ENCODE results near the gene MKNK2. TPM values are rescaled to one million over a fixed set of nuclear protein-coding genes. Genes with fewer than 3 reads are reported as not detected.
A peak's percentile ranks its signal among the peaks of the same experiment; 100 is the strongest.
"Not testable (repeated sequence)": the region's sequence is repeated elsewhere in the genome, so short reads cannot be mapped to it uniquely, and the experiment has no call there.

Gene MKNK2
- total RNA-seq, 1 donor from 2014 or later, result 169 TPM

DNA sequence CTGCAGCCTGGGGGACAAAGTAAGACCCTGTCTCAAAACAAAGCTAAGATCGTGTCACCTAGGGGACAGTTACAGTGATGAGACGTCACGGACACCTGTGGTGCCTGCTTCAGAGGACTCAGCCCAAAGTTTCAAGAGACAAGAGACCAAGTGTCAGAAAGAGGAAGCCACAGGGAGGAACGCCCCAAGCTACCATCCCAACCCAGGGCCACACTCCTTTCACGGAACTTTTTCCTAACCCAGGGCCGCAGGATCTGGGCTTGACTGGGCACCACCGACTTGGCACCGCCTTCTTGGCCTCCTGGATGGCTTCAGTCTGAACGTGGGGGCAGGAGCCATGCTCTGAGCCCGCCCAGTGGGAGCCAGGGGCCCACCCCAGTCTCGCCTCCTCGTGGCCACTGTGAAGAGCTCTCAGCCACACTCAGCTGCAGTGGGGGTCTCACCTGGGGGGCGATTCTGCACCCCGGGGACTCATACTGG lies 36.6 kb upstream of the MKNK2 start:
- H3K4me3 Mint-ChIP-seq, result peak overlapping the region; percentile 64
- peak overlapping the region; percentile 93 for H3K27ac Mint-ChIP-seq
- peak; percentile 81 for DNase-seq
- intact Hi-C loops (cut with micrococcal nuclease), result loop anchor here (2.0 to 5.0 kb wide), 2 partner anchors 71 to 210 kb away; no protein-coding TSS in a partner anchor
- H3K27me3 Mint-ChIP-seq, result peaks cover 2% of the 10 kb centered on the region
- peaks cover 3% of the 10 kb centered on the region for H3K9me3 Mint-ChIP-seq
- H3K36me3 Mint-ChIP-seq (ENCODE audit: low read depth), result peaks cover 52% of the 10 kb centered on the region
- H3K4me1 Mint-ChIP-seq, result peaks cover 57% of the 10 kb centered on the region

DNA sequence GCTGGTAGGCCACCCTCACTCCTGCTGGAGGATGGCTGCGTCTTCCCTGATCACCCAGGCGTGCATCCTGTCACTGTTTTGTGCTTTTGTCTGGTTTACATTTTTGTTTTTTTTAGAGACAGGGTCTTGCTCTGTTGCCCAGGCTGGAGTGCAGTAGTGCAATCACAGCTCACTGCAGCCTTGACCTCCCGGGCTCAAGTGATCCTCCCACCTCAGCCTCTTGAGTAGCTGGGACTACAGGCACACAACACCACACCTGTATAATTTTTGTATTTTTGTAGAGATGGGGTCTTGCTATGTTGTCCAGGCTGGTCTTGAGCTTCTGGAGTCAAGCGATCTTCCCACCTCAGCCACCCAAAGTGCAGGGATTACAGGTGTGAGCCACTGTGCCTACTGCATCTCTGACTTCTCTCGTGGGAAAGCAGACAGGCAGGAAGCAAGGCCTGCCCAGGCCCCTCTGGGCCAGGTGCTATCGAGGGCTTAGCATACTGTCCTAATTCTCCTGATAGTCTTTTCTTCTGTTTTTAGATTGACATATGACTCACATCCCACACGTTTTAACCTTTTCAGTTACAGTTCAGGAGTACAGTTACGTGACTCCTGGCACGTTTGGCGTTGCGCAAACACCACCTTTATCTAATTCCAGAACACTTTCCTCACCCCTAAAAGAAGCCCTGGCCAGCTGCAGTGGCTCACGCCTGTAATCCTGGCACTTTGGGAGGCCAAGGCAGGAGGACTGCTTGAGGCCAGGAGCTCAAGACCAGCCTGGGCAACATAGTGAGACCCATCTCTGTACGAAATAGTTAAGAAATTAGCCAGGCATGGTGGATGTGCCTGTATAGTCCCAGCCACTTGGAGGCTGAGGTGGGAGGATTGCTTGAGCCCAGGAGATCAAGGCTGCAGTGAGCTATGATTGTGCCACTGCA lies 35.9 kb upstream of the MKNK2 start:
- H3K27me3 Mint-ChIP-seq, H3K9me3 Mint-ChIP-seq: not testable (repeated sequence)
- Mint-ChIP-seq H3K36me3 (ENCODE audit: low read depth) (peaks cover 55% of the 10 kb centered on the region), H3K27ac (peak overlapping the region; percentile 93), H3K4me1 (peaks cover 61% of the 10 kb centered on the region), H3K4me3 (peak overlapping the region; percentile 64)
- peak; percentile 77 for DNase-seq
- intact Hi-C loops (cut with micrococcal nuclease), result loop anchor here (2.0 to 5.0 kb wide), 2 partner anchors 70 to 210 kb away; no protein-coding TSS in a partner anchor

DNA sequence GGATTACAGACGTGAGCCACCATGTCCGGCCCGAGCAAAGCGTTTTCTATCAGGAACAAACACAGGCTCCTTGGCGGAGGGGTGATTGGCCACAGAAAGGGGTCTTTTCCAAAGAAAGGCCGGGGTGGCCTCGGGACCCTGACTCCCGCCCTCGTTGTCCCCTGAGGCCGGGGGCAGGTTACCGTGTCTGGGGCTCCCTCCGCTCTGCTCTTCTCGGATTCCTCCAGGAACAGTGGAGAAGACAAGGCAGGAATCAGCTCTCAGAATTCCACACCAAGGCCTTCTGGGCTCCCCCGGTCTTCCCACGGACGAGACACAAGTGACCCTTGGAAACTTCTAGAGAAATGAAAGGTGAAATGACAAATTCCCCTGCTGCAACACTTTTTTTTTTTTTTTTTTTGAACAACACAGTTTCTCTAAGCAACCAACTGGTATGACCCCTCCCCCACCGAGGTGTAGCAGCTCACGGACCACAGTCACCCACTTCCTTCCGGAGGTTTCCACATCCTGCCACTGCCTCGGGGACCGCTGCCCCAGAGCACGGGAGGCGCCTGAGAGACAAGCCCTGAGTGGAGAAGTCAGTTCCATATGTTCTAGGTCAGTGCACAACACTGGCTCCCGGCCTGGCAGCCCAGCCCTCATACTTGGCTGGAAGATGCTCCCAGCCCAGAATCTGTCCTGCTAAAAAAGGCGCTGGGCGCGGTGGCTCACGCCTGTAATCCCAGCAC lies 34.1 kb upstream of the MKNK2 start:
- Mint-ChIP-seq H3K4me3 (peak overlapping the region; percentile 98), H3K27me3 (peaks cover 2% of the 10 kb centered on the region), H3K9me3 (peaks cover 3% of the 10 kb centered on the region), H3K27ac (peak overlapping the region; percentile 100), H3K36me3 (ENCODE audit: low read depth) (peaks cover 61% of the 10 kb centered on the region), H3K4me1 (peaks cover 65% of the 10 kb centered on the region)
- DNase-seq, result peak; percentile 99
- intact Hi-C loops (cut with micrococcal nuclease), result loop anchor here (1.0 to 5.0 kb wide), 3 partner anchors 11 to 208 kb away; partner anchors contain the start of genes AP3D1, IZUMO4 and MOB3A

GRCh38 chr19:2083174-2083854 lies 32.3 kb upstream of the MKNK2 start:
- peaks cover 65% of the 10 kb centered on the region for H3K36me3 Mint-ChIP-seq (ENCODE audit: low read depth)
- peaks cover 58% of the 10 kb centered on the region for H3K4me1 Mint-ChIP-seq
- peaks cover 3% of the 10 kb centered on the region for H3K9me3 Mint-ChIP-seq
- DNase-seq, result peak; percentile 91
- H3K27me3 Mint-ChIP-seq, result peaks cover 2% of the 10 kb centered on the region
- intact Hi-C loops (cut with micrococcal nuclease), result loop anchor here (2.0 kb wide), 1 partner anchor 33 kb away; the partner anchor contains the start of gene MKNK2
- peak overlapping the region; percentile 98 for H3K4me3 Mint-ChIP-seq
- peak overlapping the region; percentile 100 for H3K27ac Mint-ChIP-seq

DNA sequence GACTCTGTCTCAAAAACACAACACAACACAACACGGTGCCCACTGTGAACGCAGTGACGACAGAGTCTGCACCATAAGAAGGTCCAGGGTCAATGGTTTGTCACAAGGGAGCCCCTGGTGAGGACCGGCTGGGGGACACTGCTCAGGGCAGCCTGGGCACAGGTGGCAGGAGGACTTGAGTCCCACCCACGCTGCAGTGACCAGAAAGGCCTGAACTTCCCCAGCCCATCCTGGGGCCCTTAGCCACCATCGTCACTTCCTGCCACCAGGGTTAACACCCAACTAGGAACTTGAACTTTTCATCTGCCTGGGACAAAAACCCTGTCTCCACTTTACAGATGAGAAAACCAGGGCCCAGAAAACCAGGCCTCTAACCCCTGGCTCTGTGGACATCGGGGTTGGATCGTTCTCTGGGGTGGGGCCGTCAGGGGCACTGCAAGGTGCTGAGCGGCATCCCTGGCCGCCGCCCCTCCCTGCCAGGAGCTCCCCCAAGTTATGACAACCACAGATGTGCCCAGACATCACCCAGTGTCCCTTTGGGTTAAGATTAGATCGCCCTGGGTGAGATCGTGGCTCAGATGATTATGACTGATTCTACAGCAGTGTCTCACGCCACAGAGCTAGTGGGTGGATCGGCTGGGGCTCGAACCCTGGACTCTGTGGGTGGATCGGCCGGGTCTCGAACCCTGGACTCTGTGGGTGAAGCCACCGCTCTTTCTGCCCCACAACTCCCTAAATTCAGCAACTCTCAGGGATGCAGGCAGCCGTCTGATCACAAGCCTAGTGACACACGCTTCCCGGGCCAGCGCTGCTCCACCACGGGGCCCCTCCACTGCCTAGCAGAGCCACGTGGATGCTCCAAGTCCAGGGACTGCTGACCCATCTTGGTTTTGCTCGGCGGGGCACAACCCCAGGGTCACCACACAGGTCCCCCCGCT lies 31.1 kb upstream of the MKNK2 start:
- Mint-ChIP-seq H3K9me3 (peaks cover 3% of the 10 kb centered on the region), H3K4me1 (peaks cover 46% of the 10 kb centered on the region), H3K36me3 (ENCODE audit: low read depth) (peaks cover 72% of the 10 kb centered on the region), H3K4me3 (peak overlapping the region; percentile 98), H3K27ac (peak overlapping the region; percentile 100), H3K27me3 (peaks cover 2% of the 10 kb centered on the region)
- intact Hi-C loops (cut with micrococcal nuclease), result loop anchor here (1.0 to 2.0 kb wide), 2 partner anchors 21 to 31 kb away; partner anchors contain the start of gene MKNK2
- peak; percentile 88 for DNase-seq

DNA sequence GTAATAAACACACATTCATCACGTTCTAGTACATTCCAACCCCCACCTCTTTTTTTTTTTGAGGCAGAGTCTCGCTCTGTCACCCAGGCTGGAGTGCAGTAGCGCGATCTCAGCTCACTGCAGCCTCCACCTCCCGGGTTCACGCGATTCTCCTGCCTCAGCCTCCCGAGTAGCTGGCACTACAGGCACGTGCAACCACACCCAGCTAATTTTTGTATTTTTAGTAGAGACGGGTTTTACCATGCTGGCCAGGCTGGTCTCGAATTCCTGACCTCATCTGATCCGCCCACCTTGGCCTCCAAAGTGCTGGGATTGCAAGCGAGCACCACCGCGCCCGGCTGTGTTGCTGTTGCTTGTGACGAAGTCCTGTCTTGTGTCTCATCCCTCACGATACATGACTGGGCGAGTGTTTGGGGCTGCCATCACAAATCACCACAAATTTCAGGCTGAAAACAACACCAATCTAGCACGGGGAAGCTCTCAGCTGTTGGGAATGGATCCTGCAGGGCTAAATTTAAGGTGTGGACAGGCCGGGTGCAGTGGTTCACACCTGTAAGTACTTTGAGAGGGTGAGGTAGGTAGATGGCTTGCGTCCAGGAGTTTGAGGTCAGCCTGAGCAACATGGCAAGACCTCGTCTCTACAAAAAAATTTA lies 29.4 kb upstream of the MKNK2 start:
- Mint-ChIP-seq H3K9me3 (peaks cover 3% of the 10 kb centered on the region), H3K36me3 (ENCODE audit: low read depth) (peaks cover 79% of the 10 kb centered on the region), H3K27ac (peak overlapping the region; percentile 100), H3K27me3 (peaks cover 2% of the 10 kb centered on the region), H3K4me1 (peaks cover 36% of the 10 kb centered on the region), H3K4me3 (peak overlapping the region; percentile 98)
- intact Hi-C loops (cut with micrococcal nuclease), result no loop called here
- DNase-seq, result peak; percentile 60

DNA sequence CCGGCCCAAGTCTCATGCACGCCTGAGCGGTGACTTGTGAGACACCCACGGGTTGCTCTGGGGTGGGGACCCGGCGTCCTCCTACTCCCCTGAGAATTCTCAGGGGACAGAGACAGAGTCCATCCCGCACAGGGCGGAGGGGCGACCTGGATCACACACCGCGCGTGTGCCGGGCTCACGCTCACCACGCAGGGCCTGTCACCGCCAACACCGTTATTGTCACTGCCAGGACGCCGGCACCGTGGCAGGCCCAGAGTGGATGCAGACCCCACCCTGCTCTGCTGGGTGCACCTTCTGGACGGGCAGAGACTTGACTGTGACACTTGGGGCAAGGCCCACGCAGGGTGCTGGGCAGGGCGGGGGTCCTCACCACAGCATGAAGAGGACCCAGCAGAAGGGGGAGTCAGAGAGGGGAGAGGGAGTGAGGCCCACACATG lies 28.8 kb upstream of the MKNK2 start:
- H3K9me3 Mint-ChIP-seq, result no peaks in the 10 kb centered on the region
- DNase-seq, result no peak
- peak overlapping the region; percentile 100 for H3K27ac Mint-ChIP-seq
- no peaks in the 10 kb centered on the region for H3K27me3 Mint-ChIP-seq
- H3K4me1 Mint-ChIP-seq, result peaks cover 31% of the 10 kb centered on the region
- intact Hi-C loops (cut with micrococcal nuclease), result no loop called here
- H3K4me3 Mint-ChIP-seq, result peak overlapping the region; percentile 98
- H3K36me3 Mint-ChIP-seq (ENCODE audit: low read depth), result peaks cover 76% of the 10 kb centered on the region

DNA sequence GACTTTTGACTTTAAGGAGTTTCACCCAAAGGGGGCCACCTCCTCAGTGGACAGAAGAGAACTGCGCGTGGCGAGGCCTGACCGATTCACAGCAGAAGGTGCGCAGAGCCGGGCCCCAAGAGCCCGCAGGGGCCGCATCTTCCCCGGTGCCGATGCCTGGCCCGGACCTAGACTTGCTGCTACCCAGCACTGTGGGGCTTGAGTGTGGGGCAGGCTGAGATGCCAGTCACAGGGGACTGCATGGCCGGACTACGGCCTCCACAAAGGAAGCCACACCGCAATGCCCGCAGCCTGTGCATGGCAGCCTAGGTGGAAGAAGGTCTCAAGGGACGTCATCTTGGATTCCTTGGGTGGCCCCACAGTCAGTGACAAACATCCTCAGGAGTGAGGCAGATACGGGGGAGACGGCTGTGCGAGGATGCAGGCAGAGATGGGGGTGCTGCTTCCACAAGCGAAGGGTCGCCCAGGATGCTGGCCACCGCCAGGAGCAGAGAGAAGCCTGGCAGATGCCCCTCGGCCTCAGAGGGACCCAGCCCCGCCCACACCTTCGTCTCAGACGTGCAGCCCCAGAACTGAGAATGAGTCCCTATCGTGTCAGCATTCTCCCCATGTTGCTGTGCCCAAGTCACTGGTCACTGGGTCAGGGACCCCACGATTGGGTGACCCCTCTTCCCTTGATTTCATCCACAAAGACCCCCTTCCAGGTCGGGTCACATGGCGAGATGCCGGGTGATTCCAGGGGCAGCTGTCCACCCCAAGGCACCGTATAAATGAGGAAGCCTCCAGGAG lies 28.2 kb upstream of the MKNK2 start:
- Mint-ChIP-seq H3K9me3 (no peaks in the 10 kb centered on the region), H3K27me3 (no peaks in the 10 kb centered on the region), H3K36me3 (ENCODE audit: low read depth) (peaks cover 75% of the 10 kb centered on the region), H3K27ac (peak overlapping the region; percentile 100), H3K4me1 (peaks cover 32% of the 10 kb centered on the region), H3K4me3 (peak overlapping the region; percentile 98)
- DNase-seq, result no peak
- intact Hi-C loops (cut with micrococcal nuclease), result no loop called here

- intact Hi-C loops (cut with micrococcal nuclease), result no loop called here
- no peak for DNase-seq
- H3K4me1 Mint-ChIP-seq, result peaks cover 33% of the 10 kb centered on the region
- H3K36me3 Mint-ChIP-seq (ENCODE audit: low read depth), result peaks cover 73% of the 10 kb centered on the region
- no peak overlapping the region for H3K4me3 Mint-ChIP-seq
- H3K27ac Mint-ChIP-seq, result no peak overlapping the region
- no peaks in the 10 kb centered on the region for H3K27me3 Mint-ChIP-seq
- no peaks in the 10 kb centered on the region for H3K9me3 Mint-ChIP-seq
Observed at GRCh38 chr19:2077833-2078619, 27.0 kb upstream of the MKNK2 start.

GRCh38 chr19:2077398-2077797 lies 26.4 kb upstream of the MKNK2 start:
- Mint-ChIP-seq H3K9me3 (no peaks in the 10 kb centered on the region), H3K36me3 (ENCODE audit: low read depth) (peaks cover 73% of the 10 kb centered on the region), H3K4me1 (peaks cover 30% of the 10 kb centered on the region), H3K4me3 (no peak overlapping the region), H3K27me3 (no peaks in the 10 kb centered on the region), H3K27ac (no peak overlapping the region)
- intact Hi-C loops (cut with micrococcal nuclease), result no loop called here
- no peak for DNase-seq

DNA sequence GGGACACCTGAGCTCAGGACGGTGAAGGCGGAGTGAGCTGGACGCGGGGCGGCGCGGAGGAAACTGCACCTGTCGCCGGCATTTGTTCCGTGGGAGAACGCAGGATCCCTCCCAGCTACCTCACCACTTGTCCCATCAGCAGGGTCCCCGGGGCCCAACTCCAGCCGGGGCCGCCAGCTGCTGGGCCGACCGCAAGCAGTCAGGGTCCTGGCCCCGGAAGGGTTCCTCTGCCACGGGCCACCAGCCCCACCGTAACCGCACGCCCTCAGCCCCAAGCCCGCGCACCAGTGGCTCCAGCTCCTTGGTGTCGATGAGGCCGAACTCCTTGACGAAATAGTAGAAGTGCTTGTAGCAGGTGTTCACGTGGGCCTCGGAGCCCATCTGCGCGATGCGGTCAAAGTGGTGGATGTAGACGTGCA lies 25.5 kb upstream of the MKNK2 start:
- no peak for DNase-seq
- intact Hi-C loops (cut with micrococcal nuclease), result no loop called here
- Mint-ChIP-seq H3K36me3 (ENCODE audit: low read depth) (peaks cover 74% of the 10 kb centered on the region), H3K27ac (no peak overlapping the region), H3K4me1 (peaks cover 27% of the 10 kb centered on the region), H3K4me3 (no peak overlapping the region), H3K27me3 (no peaks in the 10 kb centered on the region), H3K9me3 (no peaks in the 10 kb centered on the region)

Measured in activated CD4-positive, alpha-beta T cell treated with anti-CD3 and anti-CD28 coated beads, Interleukin-2, amount 10 ng/mL, durations not matched to agents 24 days and 14 days (primary cell).